HCT116 (cell line): ENCODE results near the gene RNF207. TPM values are rescaled to one million over a fixed set of nuclear protein-coding genes. Genes with fewer than 3 reads are reported as not detected.

Experiments
- ATAC-seq: fragments of 200-7000 bp; cut with Tn5 transposase; 2 replicates; pipeline ENCODE4 v1.9.1; 2020; ENCODE audit warnings: mild to moderate bottlenecking, moderate library complexity
- BruUV-seq: library from RNA; stranded (reverse); fragments of 400-500 nt; replicated peaks from 2 replicates; lab custom pipeline; 2021; lab: Mats Ljungman, UMichigan
- CTCF ChIA-PET: fragments of 300-600 bp; sonication (Branson Sonifier 250); formaldehyde crosslinking; loops from one replicate; lab custom pipeline; 2021; ENCODE audit warnings: antibody characterized with exemption; lab: Charles Lee
- POLR2A ChIA-PET: fragments of 300-600, 350-600 bp; sonication (Branson Sonifier 250); formaldehyde crosslinking; loops from one replicate; lab custom pipeline; 2021; ENCODE audit warnings: antibody characterized with exemption; lab: Charles Lee
- RAD21 ChIA-PET, 2 experiments: fragments of 300-600 bp; sonication (Branson Sonifier 250); formaldehyde crosslinking; loops; one replicate each; lab custom pipeline; 2023; ENCODE audit warnings: low total read pairs in 2 of 2; ENCODE audit not compliant: uncharacterized antibody in 2 of 2, unreplicated experiment in 2 of 2, low non-redundant PET in 1 of 2; lab: Charles Lee
- DNase-seq: peaks from one replicate; pipeline ENCODE4 v3.0.0-alpha.2; 2010; ENCODE audit warnings: low read depth, low spot score
- H2AFZ ChIP-seq: fragments of 200-600 bp; shearing (Covaris generic), sonication (generic); 2 replicates; pipeline ENCODE4 v1.6.1; 2017; ENCODE audit warnings: low read depth, mixed run types, mixed read lengths, antibody characterized with exemption, low read length; ENCODE audit not compliant: poor library complexity, severe bottlenecking
- H3K27ac ChIP-seq: 2 replicates; pipeline ENCODE4 v1.5.1; 2012; ENCODE audit warnings: low read depth, low read length
- H3K27me3 ChIP-seq: fragments of 200-600 bp; sonication (generic); 2 replicates; pipeline ENCODE4 v1.6.1; 2016; ENCODE audit warnings: mixed run types, low read length, mixed read lengths; ENCODE audit not compliant: insufficient read depth
- H3K36me3 ChIP-seq, 2 experiments: fragments of 200-500 bp in 1 of 2; fragments of 200-600 bp in 1 of 2; sonication (Bioruptor generic) in 1 of 2; sonication (generic) in 1 of 2; 2 replicates each; pipeline versions ENCODE4 v1.5.1 to v1.6.1; 2014 to 2016; ENCODE audit warnings: low read length in 2 of 2, inconsistent platforms in 1 of 2, mixed read lengths in 1 of 2, mixed run types in 1 of 2; ENCODE audit not compliant: insufficient read depth in 2 of 2, control insufficient read depth in 1 of 2
- H3K4me1 ChIP-seq, 2 experiments: fragments of 200-600 bp in 1 of 2; sonication (generic) in 1 of 2; 2 replicates each; pipeline versions ENCODE4 v1.5.1 to v1.6.1; 2012 to 2017; ENCODE audit warnings: low read length in 2 of 2, inconsistent platforms in 1 of 2, mild to moderate bottlenecking in 1 of 2, mixed read lengths in 1 of 2, mixed run types in 1 of 2, moderate library complexity in 1 of 2; ENCODE audit not compliant: insufficient read depth in 2 of 2, control insufficient read depth in 1 of 2
- H3K4me2 ChIP-seq: fragments of 200-600 bp; sonication (generic); 2 replicates; pipeline ENCODE4 v1.6.1; 2017; ENCODE audit warnings: mixed run types, low read length, mixed read lengths
- H3K4me3 ChIP-seq, 2 experiments: fragments of 200-600 bp in 1 of 2; sonication (generic) in 1 of 2; replicated peaks in 1 of 2; 2 replicates each; pipeline ENCODE4 v1.5.1; 2011 to 2016; ENCODE audit warnings: low read length in 2 of 2, control low read depth in 1 of 2, low read depth in 1 of 2, mild to moderate bottlenecking in 1 of 2, mixed read lengths in 1 of 2, mixed run types in 1 of 2
- H3K79me2 ChIP-seq: fragments of 200-600 bp; sonication (generic); 2 replicates; pipeline ENCODE4 v1.6.1; 2017; ENCODE audit warnings: mild to moderate bottlenecking, mixed run types, low read length, moderate library complexity, mixed read lengths; ENCODE audit not compliant: insufficient read depth
- H3K9ac ChIP-seq: fragments of 200-600 bp; sonication (generic); 2 replicates; pipeline ENCODE4 v1.6.1; 2016; ENCODE audit warnings: low read length, mixed read lengths
- H3K9me2 ChIP-seq: fragments of 200-600 bp; sonication (generic), shearing (Covaris generic); 2 replicates; pipeline ENCODE4 v1.6.1; 2017; ENCODE audit warnings: mixed run types, mild to moderate bottlenecking, moderate library complexity; ENCODE audit not compliant: insufficient read depth
- H3K9me3 ChIP-seq, 2 experiments: fragments of 200-500 bp in 1 of 2; fragments of 200-600 bp in 1 of 2; sonication (Bioruptor generic) in 1 of 2; sonication (generic) in 1 of 2; 2 replicates each; pipeline ENCODE4 v1.6.1; 2014 to 2017; ENCODE audit warnings: low read length in 2 of 2, mixed read lengths in 2 of 2, inconsistent platforms in 1 of 2, low read depth in 1 of 2, mild to moderate bottlenecking in 1 of 2, mixed run types in 1 of 2, moderate library complexity in 1 of 2; ENCODE audit not compliant: control insufficient read depth in 1 of 2, insufficient read depth in 1 of 2
- H4K20me1 ChIP-seq: fragments of 200-600 bp; sonication (generic), shearing (Covaris generic); 2 replicates; pipeline ENCODE4 v1.6.1; 2017; ENCODE audit warnings: mixed run types, mild to moderate bottlenecking, moderate library complexity; ENCODE audit not compliant: insufficient read depth
- CEBPB ChIP-seq: IDR thresholded peaks from 2 replicates; pipeline ENCODE4 v1.6.1; 2012; ENCODE audit warnings: low read depth
- EGR1 ChIP-seq: IDR thresholded peaks from 2 replicates; pipeline ENCODE4 v1.6.1; 2012; ENCODE audit warnings: low read depth
- EZH2 ChIP-seq: fragments of 200-600 bp; sonication (generic); IDR thresholded peaks from 2 replicates; pipeline ENCODE4 v1.6.1; 2017; ENCODE audit warnings: antibody characterized with exemption, mixed run types
- EZH2phosphoT487 ChIP-seq: fragments of 200-600 bp; IDR thresholded peaks from 2 replicates; pipeline ENCODE4 v1.6.1; 2018; ENCODE audit warnings: antibody characterized with exemption, borderline replicate concordance
- POLR2A ChIP-seq: IDR thresholded peaks from 2 replicates; pipeline ENCODE4 v1.7.0; 2011; ENCODE audit warnings: borderline replicate concordance; ENCODE audit not compliant: insufficient read depth, insufficient read length; ENCODE audit errors: extremely low read depth
- SIN3A ChIP-seq: IDR thresholded peaks from 2 replicates; pipeline ENCODE4 v1.6.1; 2012; ENCODE audit warnings: low read depth
- SRF ChIP-seq: IDR thresholded peaks from 2 replicates; pipeline ENCODE4 v1.6.1; 2012; ENCODE audit warnings: low read depth
- YY1 ChIP-seq: IDR thresholded peaks from 2 replicates; pipeline ENCODE4 v1.6.1; 2011; ENCODE audit warnings: low read length, low read depth, moderate library complexity, mild to moderate bottlenecking; ENCODE audit not compliant: insufficient replicate concordance; ENCODE audit errors: extremely low read depth
- ZNF274 ChIP-seq: fragments of 200-500 bp; sonication (Bioruptor generic); IDR thresholded peaks from 2 replicates; pipeline ENCODE4 v1.6.1; 2014; ENCODE audit warnings: mild to moderate bottlenecking, low read depth, low read length, inconsistent platforms
- intact Hi-C: fragments of 100-400 bp; cut with micrococcal nuclease; formaldehyde crosslinking; loops from 2 replicates; pipeline ENCODE4 v1.10.0; 2022
- total RNA-seq: library from RNA; stranded (reverse); gene quantifications from one replicate; pipeline ENCODE4 v1.2.1, GENCODE V29; 2021; ENCODE audit not compliant: unreplicated experiment
- TF ChIP-seq, protein P1 (sequence below), 3 experiments: fragments of 200-600 bp in 1 of 3; sonication (generic) in 1 of 3; IDR thresholded peaks in 2 of 3; conservative IDR thresholded peaks in 1 of 3; 2 replicates each; pipeline ENCODE4 v1.5.1; 2012 to 2017; ENCODE audit warnings: low read depth in 2 of 3, low read length in 2 of 3, antibody characterized with exemption in 1 of 3, borderline replicate concordance in 1 of 3, control low read depth in 1 of 3, mild to moderate bottlenecking in 1 of 3, mixed read lengths in 1 of 3, mixed run types in 1 of 3, moderate library complexity in 1 of 3; ENCODE audit not compliant: insufficient read depth in 1 of 3
- TF ChIP-seq, protein P2 (sequence below): IDR thresholded peaks from 2 replicates; pipeline ENCODE4 v1.6.1; 2012
- TF ChIP-seq, protein P3 (sequence below): IDR thresholded peaks from 2 replicates; pipeline ENCODE4 v1.6.1; 2011; ENCODE audit warnings: mild to moderate bottlenecking, low read length, moderate library complexity; ENCODE audit not compliant: insufficient replicate concordance; ENCODE audit errors: extremely low read depth

RNF207 gene
- total RNA-seq, 1 experiment from 2014 or later = 61.2 TPM

DNA sequence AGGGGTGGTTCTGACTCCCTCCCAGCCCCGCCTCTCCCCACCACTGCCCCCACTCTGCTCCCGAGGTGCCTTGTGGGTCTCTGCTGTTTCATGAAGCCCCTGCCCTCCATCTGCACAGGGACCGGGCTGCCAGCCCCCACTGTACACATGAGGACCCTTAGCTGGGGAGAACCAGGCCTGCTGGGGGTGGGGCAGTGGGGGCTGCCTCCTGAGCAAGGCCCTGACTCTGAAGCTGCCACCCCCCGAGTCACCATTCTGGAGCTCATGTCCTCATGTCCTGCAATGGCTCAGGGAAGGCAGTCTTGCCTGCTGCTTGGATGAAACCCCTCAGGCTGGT is 46.4 kb downstream of the RNF207 start:
- Histone ChIP-seq H3K79me2 (no peaks in the 10 kb centered on the region), H3K4me1 (peaks cover 8 to 14% of the 10 kb centered on the region in 2 experiments; a peak in 3 of 4 replicates), H3K36me3 (no peaks in the 10 kb centered on the region), H3K9me3 (no peaks in the 10 kb centered on the region), H3K9ac (no peak overlapping the region), H3K9me2 (no peaks in the 10 kb centered on the region), H3K4me2 (no peak overlapping the region), H3K4me3 (no peak overlapping the region), H2AFZ (no peak overlapping the region)
- intact Hi-C loops = no loop called here
- no peak for DNase-seq
- ChIA-PET RAD21 (no interaction called here), CTCF (no interaction called here), POLR2A (no interaction called here)
- ATAC-seq = no peak
- BruUV-seq = no TSS peak
- TF ChIP-seq SRF (no peak), POLR2A (no peak), EZH2phosphoT487 (no peak), CEBPB (no peak), EGR1 (no peak)
- TF ChIP-seq, protein P1, sequence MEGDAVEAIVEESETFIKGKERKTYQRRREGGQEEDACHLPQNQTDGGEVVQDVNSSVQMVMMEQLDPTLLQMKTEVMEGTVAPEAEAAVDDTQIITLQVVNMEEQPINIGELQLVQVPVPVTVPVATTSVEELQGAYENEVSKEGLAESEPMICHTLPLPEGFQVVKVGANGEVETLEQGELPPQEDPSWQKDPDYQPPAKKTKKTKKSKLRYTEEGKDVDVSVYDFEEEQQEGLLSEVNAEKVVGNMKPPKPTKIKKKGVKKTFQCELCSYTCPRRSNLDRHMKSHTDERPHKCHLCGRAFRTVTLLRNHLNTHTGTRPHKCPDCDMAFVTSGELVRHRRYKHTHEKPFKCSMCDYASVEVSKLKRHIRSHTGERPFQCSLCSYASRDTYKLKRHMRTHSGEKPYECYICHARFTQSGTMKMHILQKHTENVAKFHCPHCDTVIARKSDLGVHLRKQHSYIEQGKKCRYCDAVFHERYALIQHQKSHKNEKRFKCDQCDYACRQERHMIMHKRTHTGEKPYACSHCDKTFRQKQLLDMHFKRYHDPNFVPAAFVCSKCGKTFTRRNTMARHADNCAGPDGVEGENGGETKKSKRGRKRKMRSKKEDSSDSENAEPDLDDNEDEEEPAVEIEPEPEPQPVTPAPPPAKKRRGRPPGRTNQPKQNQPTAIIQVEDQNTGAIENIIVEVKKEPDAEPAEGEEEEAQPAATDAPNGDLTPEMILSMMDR (IDR thresholded peaks at IDR 0.05 in 2 of 3, conservative IDR thresholded peaks at IDR 0.05 in 1 of 3; ENCODE audit: borderline replicate concordance in 1 of 3, insufficient read depth in 1 of 3, low read depth in 2 of 3, low read length in 2 of 3) = no peak
- TF ChIP-seq, protein P2, sequence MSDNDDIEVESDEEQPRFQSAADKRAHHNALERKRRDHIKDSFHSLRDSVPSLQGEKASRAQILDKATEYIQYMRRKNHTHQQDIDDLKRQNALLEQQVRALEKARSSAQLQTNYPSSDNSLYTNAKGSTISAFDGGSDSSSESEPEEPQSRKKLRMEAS = no peak
- TF ChIP-seq, all 23 proteins: peak for 0
- H4K20me1 ChIP-seq = no peaks in the 10 kb centered on the region
- H3K27me3 ChIP-seq = no peaks in the 10 kb centered on the region
- H3K27ac ChIP-seq = no peak overlapping the region

DNA sequence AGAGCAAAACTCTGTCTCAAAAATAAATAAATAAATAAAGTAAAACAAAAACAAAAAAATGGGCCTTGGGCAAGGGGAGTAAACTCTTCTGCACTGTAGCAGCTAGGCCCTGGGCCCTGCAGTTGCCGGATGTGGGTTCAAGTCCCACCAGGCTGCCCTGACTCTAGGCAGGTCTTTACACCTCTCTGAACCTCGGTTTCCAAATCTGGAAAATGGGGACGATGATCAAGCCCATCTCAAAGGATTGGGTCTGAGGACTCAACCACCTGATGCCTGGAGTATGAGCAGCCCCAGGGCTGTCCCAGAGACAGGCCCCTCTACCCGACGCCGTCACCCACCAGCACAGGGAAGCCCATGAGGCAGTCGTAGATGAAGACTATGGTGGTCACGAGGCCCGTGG is 47.5 kb downstream of the RNF207 start:
- Histone ChIP-seq H3K27ac (no peak overlapping the region), H3K4me3 (no peak overlapping the region), H3K27me3 (no peaks in the 10 kb centered on the region), H3K4me2 (no peak overlapping the region), H3K9ac (no peak overlapping the region), H3K9me2 (no peaks in the 10 kb centered on the region), H2AFZ (no peak overlapping the region), H3K79me2 (no peaks in the 10 kb centered on the region), H3K9me3 (no peaks in the 10 kb centered on the region), H3K4me1 (peaks cover 8 to 14% of the 10 kb centered on the region in 2 experiments; a peak in 3 of 4 replicates), H4K20me1 (no peaks in the 10 kb centered on the region), H3K36me3 (no peaks in the 10 kb centered on the region)
- DNase-seq (no peak), ATAC-seq (no peak)
- ChIA-PET RAD21 (no interaction called here), CTCF (no interaction called here), POLR2A (no interaction called here)
- no TSS peak for BruUV-seq
- intact Hi-C loops = no loop called here
- no peak for TF ChIP-seq EZH2
- TF ChIP-seq SIN3A = no peak
- TF ChIP-seq, protein P3, sequence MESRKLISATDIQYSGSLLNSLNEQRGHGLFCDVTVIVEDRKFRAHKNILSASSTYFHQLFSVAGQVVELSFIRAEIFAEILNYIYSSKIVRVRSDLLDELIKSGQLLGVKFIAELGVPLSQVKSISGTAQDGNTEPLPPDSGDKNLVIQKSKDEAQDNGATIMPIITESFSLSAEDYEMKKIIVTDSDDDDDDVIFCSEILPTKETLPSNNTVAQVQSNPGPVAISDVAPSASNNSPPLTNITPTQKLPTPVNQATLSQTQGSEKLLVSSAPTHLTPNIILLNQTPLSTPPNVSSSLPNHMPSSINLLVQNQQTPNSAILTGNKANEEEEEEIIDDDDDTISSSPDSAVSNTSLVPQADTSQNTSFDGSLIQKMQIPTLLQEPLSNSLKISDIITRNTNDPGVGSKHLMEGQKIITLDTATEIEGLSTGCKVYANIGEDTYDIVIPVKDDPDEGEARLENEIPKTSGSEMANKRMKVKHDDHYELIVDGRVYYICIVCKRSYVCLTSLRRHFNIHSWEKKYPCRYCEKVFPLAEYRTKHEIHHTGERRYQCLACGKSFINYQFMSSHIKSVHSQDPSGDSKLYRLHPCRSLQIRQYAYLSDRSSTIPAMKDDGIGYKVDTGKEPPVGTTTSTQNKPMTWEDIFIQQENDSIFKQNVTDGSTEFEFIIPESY = no peak
- TF ChIP-seq, protein P1 (IDR thresholded peaks at IDR 0.05 in 2 of 3, conservative IDR thresholded peaks at IDR 0.05 in 1 of 3; ENCODE audit: borderline replicate concordance in 1 of 3, insufficient read depth in 1 of 3, low read depth in 2 of 3, low read length in 2 of 3) = no peak
- no peak for TF ChIP-seq YY1
- no peak for TF ChIP-seq ZNF274
